ENCODE measurements around the gene RBM47.
A peak's percentile ranks its signal among the peaks of the same experiment; 100 is the strongest.

RBM47 gene

DNA sequence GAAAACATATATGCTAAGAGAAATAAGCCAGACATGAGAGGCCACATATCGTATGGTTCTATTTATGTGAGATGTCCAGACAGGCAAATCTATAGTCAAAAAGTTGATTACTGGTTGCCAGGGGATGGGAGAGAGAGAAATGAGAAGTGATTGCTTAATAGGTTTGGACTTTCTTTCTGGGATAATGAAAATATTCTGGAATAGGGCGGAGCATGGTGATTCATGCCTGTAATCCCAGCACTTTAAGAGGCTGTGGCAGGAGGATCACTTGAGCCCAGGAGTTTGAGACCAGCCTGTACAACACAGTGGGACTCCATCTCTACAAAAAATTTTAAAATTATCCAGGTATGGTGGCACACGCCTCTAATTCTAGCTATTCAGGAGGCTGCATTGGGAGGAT is 22.4 kb downstream of the RBM47 start:
- H3K27ac ChIP-seq, result peak overlapping the region in 4 of 11 experiments; percentile 35 to 83 (median 64); a peak in 6 of 22 replicates

DNA sequence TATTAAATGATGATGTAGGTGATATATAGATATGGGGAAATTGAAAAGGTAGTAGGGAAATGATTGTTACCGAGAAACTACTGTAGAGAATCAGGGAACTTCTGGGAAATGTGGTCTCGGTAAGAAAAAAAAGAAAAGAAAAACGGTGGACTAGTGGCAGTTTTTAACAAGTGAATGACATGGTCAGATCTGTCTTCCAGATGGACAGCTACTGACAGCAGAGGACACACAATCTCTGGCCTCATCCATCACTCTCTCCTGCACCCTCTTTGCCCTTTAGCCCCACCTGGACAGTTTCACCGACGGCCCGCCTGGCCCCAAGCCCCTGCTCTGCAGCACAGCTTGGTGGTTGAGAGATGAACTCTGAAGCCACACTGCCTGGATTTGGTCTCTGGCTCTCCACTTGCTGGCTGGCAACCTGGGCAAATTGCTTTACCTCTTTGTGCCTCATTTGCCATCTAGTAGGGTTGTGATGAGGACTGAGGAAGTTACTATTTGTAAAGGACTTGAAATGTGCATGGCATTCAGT is 23.4 kb downstream of the RBM47 start:
- H3K4me2 ChIP-seq, result peak overlapping the region in 3 of 11 experiments; percentile 64 to 73 (median 64); a peak in 4 of 22 replicates
- H3K9me3 ChIP-seq (replicated peaks in 1 of 11), result peaks cover 0 to 41% (median 10%) of the 10 kb centered on the region in 11 experiments; a peak in 14 of 22 replicates
- no peak for TF ChIP-seq Cebpa-rat (IDR thresholded peaks at IDR 0.05)
- peak overlapping the region in 8 of 11 experiments; percentile 3 to 83 (median 22); a peak in 10 of 22 replicates for H3K27ac ChIP-seq
- H4K20me1 ChIP-seq, result peaks cover 0 to 16% (median 0%) of the 10 kb centered on the region in 11 experiments; a peak in 2 of 22 replicates
- H3K36me3 ChIP-seq, result peaks cover 0 to 46% (median 0%) of the 10 kb centered on the region in 11 experiments; a peak in 5 of 22 replicates
- H3K27me3 ChIP-seq, result no peaks in the 10 kb centered on the region
- no peak overlapping the region for H3K4me3 ChIP-seq
- H3K4me1 ChIP-seq, result peaks cover 3 to 99% (median 11%) of the 10 kb centered on the region in 10 experiments; a peak in 18 of 20 replicates
- H3K9ac ChIP-seq, result peak overlapping the region in 2 of 11 experiments; percentile 3 to 18; a peak in 1 of 22 replicates

More for the DNA sequence above, 22.4 kb downstream of the RBM47 start:
- Histone ChIP-seq H3K27me3 (no peaks in the 10 kb centered on the region), H3K9me3 (replicated peaks in 1 of 11) (peaks cover 0 to 41% (median 2%) of the 10 kb centered on the region in 11 experiments; a peak in 12 of 22 replicates), H3K4me3 (peak overlapping the region in 2 of 10 experiments; percentile 3 to 8; a peak in 2 of 20 replicates), H3K4me1 (peaks cover 0 to 99% (median 3%) of the 10 kb centered on the region in 10 experiments; a peak in 9 of 20 replicates), H4K20me1 (peaks cover 0 to 16% (median 0%) of the 10 kb centered on the region in 11 experiments; a peak in 2 of 22 replicates), H3K36me3 (peaks cover 0 to 37% (median 0%) of the 10 kb centered on the region in 11 experiments; a peak in 4 of 22 replicates), H3K9ac (peak overlapping the region in 3 of 11 experiments; percentile 14 to 58 (median 55); a peak in 4 of 22 replicates), H3K4me2 (peak overlapping the region in 4 of 11 experiments; percentile 35 to 73 (median 64); a peak in 8 of 22 replicates)
- TF ChIP-seq Cebpa-rat (IDR thresholded peaks at IDR 0.05), result peak in 2 of 11 experiments; percentile 10 to 54; a peak in 1 of 22 replicates

DNA sequence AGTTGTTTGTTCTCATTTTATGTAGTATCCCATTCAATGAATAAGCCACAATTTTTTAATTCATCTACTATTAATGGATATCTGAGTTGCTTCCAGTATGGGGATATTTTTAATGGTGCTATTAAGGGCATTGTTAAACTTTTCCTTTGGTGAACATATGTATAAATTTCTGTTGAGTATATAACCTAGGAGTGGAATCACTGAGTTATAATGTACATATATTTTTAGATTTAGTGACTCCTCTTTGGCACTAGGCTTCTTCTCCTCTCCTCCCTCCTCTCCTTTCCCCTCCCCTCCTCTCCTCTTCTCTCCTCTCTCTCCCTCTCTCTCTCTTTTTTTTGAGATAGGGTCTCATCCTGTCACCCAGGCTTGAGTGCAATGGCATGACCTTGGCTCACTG is 26.4 kb downstream of the RBM47 start:
- peak overlapping the region in 1 of 11 experiments; percentile 38; a peak in 1 of 22 replicates for H3K9ac ChIP-seq
- H3K4me3 ChIP-seq, result no peak overlapping the region
- no peak for TF ChIP-seq Cebpa-rat (IDR thresholded peaks at IDR 0.05)
- no peaks in the 10 kb centered on the region for H3K27me3 ChIP-seq
- peaks cover 0 to 43% (median 20%) of the 10 kb centered on the region in 11 experiments; a peak in 15 of 22 replicates for H3K9me3 ChIP-seq (replicated peaks in 1 of 11)
- peaks cover 0 to 33% (median 0%) of the 10 kb centered on the region in 11 experiments; a peak in 2 of 22 replicates for H4K20me1 ChIP-seq
- H3K36me3 ChIP-seq, result peaks cover 0 to 51% (median 0%) of the 10 kb centered on the region in 11 experiments; a peak in 6 of 22 replicates
- peaks cover 7 to 97% (median 11%) of the 10 kb centered on the region in 10 experiments; a peak in 18 of 20 replicates for H3K4me1 ChIP-seq
- peak overlapping the region; percentile 20 to 75 (median 61); a peak in 15 of 22 replicates for H3K27ac ChIP-seq
- peak overlapping the region in 4 of 11 experiments; percentile 24 to 73 (median 44); a peak in 6 of 22 replicates for H3K4me2 ChIP-seq

DNA sequence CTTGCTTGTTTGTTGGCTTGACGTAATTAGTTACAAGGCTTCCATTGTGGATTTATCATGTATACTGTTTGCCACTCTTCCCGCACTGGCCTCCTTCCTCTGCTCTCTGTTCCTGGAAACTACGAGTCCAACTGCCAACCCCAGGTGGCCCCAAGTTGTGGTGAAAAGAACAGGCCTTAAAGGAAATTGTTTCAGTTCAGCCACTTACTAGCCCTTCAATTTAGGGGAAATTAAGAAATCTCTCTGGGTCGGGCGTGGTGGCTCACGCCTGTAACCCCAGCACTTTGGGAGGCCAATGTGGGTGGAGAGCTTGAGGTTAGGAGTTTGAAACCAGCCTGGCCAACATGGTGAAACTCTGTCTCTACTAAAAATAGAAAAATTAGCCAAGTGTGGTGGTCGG is 28.0 kb downstream of the RBM47 start:
- no peaks in the 10 kb centered on the region for H3K27me3 ChIP-seq
- H3K4me3 ChIP-seq, result no peak overlapping the region; a peak in 1 of 20 replicates
- peak overlapping the region; percentile 54 to 75 (median 65) for H3K27ac ChIP-seq
- peaks cover 0 to 43% (median 20%) of the 10 kb centered on the region in 11 experiments; a peak in 15 of 22 replicates for H3K9me3 ChIP-seq (replicated peaks in 1 of 11)
- peaks cover 0 to 65% (median 0%) of the 10 kb centered on the region in 11 experiments; a peak in 6 of 22 replicates for H3K36me3 ChIP-seq
- peak in 7 of 11 experiments; percentile 26 to 64 (median 43); a peak in 4 of 22 replicates for TF ChIP-seq Cebpa-rat (IDR thresholded peaks at IDR 0.05)
- H4K20me1 ChIP-seq, result peaks cover 0 to 41% (median 0%) of the 10 kb centered on the region in 11 experiments; a peak in 2 of 22 replicates
- H3K4me1 ChIP-seq, result peaks cover 7 to 89% (median 11%) of the 10 kb centered on the region in 10 experiments; a peak in 18 of 20 replicates
- peak overlapping the region in 7 of 11 experiments; percentile 1 to 37 (median 15); a peak in 8 of 22 replicates for H3K9ac ChIP-seq
- H3K4me2 ChIP-seq, result peak overlapping the region in 10 of 11 experiments; percentile 7 to 73 (median 38); a peak in 15 of 22 replicates

DNA sequence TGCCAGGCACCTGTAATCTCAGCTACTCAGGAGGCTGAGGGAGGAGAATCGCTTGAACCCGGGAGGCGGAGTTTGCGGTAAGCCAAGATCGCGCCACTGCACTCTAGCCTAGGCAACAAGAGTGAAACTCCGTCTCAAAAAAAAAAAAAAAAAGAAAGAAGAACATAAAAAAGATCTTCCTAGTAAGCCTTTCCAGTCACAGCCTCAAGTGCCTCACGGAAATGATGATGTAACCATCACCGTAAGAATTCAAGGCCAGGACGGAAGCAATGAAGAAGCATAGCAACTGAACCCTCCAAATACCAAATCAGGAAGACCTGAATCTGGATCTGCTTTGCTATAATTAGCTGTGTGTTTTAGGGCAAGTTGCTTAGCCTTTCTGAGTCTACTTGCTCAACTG is 28.8 kb downstream of the RBM47 start:
- no peak for TF ChIP-seq Cebpa-rat (IDR thresholded peaks at IDR 0.05)
- peaks cover 0 to 40% (median 0%) of the 10 kb centered on the region in 11 experiments; a peak in 2 of 22 replicates for H4K20me1 ChIP-seq
- peaks cover 7 to 86% (median 11%) of the 10 kb centered on the region in 10 experiments; a peak in 18 of 20 replicates for H3K4me1 ChIP-seq
- H3K4me3 ChIP-seq, result no peak overlapping the region
- no peaks in the 10 kb centered on the region for H3K27me3 ChIP-seq
- peaks cover 0 to 71% (median 0%) of the 10 kb centered on the region in 11 experiments; a peak in 6 of 22 replicates for H3K36me3 ChIP-seq
- peaks cover 0 to 43% (median 20%) of the 10 kb centered on the region in 11 experiments; a peak in 15 of 22 replicates for H3K9me3 ChIP-seq (replicated peaks in 1 of 11)
- peak overlapping the region in 4 of 11 experiments; percentile 3 to 37 (median 21); a peak in 3 of 22 replicates for H3K9ac ChIP-seq
- peak overlapping the region; percentile 54 to 75 (median 65); a peak in 20 of 22 replicates for H3K27ac ChIP-seq
- peak overlapping the region in 7 of 11 experiments; percentile 7 to 73 (median 35); a peak in 8 of 22 replicates for H3K4me2 ChIP-seq

DNA sequence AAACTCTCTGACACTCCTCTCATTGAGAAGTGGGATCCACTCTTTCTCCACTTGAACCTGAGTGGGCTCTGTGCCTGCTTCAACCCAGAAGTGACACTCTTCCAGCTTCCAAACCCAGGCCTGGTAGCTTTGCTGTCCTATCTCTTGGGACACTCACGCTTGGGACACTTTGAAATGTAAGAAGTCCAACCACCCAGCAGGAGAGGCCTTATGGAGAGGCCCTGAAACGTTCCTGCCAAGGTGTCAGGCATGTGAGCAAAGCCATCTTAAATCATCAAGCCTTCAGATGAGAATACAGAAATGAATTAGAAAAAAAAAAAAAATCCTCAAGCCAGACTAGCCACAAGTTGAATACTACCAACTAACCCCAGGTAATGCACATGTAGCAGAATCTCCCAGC is 30.2 kb downstream of the RBM47 start:
- peak overlapping the region in 2 of 11 experiments; percentile 3 to 20; a peak in 2 of 22 replicates for H3K4me2 ChIP-seq
- peaks cover 0 to 53% (median 0%) of the 10 kb centered on the region in 11 experiments; a peak in 2 of 22 replicates for H4K20me1 ChIP-seq
- no peak overlapping the region; a peak in 1 of 22 replicates for H3K9ac ChIP-seq
- no peaks in the 10 kb centered on the region for H3K27me3 ChIP-seq
- H3K9me3 ChIP-seq (replicated peaks in 1 of 11), result peaks cover 0 to 35% (median 20%) of the 10 kb centered on the region in 11 experiments; a peak in 15 of 22 replicates
- H3K4me3 ChIP-seq, result no peak overlapping the region
- peak overlapping the region in 6 of 11 experiments; percentile 3 to 42 (median 30); a peak in 5 of 22 replicates for H3K27ac ChIP-seq
- no peak for TF ChIP-seq Cebpa-rat (IDR thresholded peaks at IDR 0.05)
- H3K4me1 ChIP-seq, result peaks cover 7 to 81% (median 11%) of the 10 kb centered on the region in 10 experiments; a peak in 18 of 20 replicates
- peaks cover 0 to 73% (median 0%) of the 10 kb centered on the region in 11 experiments; a peak in 6 of 22 replicates for H3K36me3 ChIP-seq

DNA sequence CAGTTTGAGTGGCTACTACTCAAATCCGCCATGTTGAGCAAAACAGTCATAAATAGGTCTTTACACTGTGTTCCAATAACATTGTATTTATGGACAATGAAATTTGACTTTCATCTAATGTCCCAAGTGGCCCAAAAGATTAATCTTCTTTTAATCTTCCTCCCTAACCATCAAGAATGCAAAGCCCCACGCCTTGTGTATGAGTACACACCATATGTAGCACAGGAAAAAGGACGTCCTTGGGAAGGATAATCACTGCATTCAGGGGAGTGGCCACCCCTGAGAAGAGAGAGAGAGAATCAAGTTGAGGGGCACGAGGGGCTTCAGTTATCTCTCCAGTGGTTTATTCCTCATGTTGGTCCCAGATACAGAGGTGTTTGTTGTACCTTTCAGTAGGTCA is 33.1 kb downstream of the RBM47 start:
- Histone ChIP-seq H3K27ac (no peak overlapping the region), H3K4me1 (peaks cover 4 to 58% (median 6%) of the 10 kb centered on the region in 10 experiments; a peak in 18 of 20 replicates), H3K4me2 (no peak overlapping the region), H3K27me3 (no peaks in the 10 kb centered on the region), H3K36me3 (peaks cover 0 to 89% (median 0%) of the 10 kb centered on the region in 11 experiments; a peak in 6 of 22 replicates), H4K20me1 (peaks cover 0 to 54% (median 0%) of the 10 kb centered on the region in 11 experiments; a peak in 2 of 22 replicates), H3K9me3 (replicated peaks in 1 of 11) (peaks cover 0 to 23% (median 11%) of the 10 kb centered on the region in 11 experiments; a peak in 13 of 22 replicates), H3K4me3 (no peak overlapping the region), H3K9ac (no peak overlapping the region)
- TF ChIP-seq Cebpa-rat (IDR thresholded peaks at IDR 0.05), result no peak

DNA sequence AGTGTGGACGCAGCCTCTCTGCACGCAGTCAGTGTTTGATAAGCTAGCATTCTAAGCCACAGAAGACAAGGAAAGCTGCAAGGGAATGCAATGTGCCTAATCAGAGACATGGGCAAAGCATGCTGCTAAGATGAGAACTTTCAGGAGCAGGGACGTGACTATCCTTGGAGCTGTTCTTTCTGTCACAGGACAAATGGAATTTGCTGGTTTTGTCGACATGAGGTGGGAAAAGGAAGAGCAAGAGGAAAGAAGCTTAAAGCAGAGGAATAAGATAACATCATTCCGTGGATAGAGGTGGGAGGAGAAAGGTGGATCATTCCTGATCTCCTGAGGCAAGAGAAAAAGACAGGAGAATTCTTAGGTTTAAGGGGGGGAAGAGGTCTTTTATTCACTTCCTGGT is 33.7 kb downstream of the RBM47 start:
- Histone ChIP-seq H3K27ac (no peak overlapping the region), H3K4me2 (no peak overlapping the region), H3K9me3 (replicated peaks in 1 of 11) (peaks cover 0 to 19% (median 9%) of the 10 kb centered on the region in 11 experiments; a peak in 11 of 22 replicates), H3K9ac (no peak overlapping the region), H3K36me3 (peaks cover 0 to 90% (median 0%) of the 10 kb centered on the region in 11 experiments; a peak in 5 of 22 replicates), H4K20me1 (peaks cover 0 to 54% (median 0%) of the 10 kb centered on the region in 11 experiments; a peak in 2 of 22 replicates), H3K4me1 (peaks cover 0 to 58% (median under 1%) of the 10 kb centered on the region in 10 experiments; a peak in 11 of 20 replicates), H3K4me3 (no peak overlapping the region), H3K27me3 (no peaks in the 10 kb centered on the region)
- no peak for TF ChIP-seq Cebpa-rat (IDR thresholded peaks at IDR 0.05)
